OCI-LY3 (cell line): Measurements from ENCODE around the gene CDK7.

Experiments
- EZH2phosphoT487 ChIP-seq: fragments of 200-600 bp; shearing (Covaris generic); IDR thresholded peaks from 2 replicates; pipeline ENCODE4 v1.6.1; 2018; ENCODE audit warnings: antibody characterized with exemption, mixed run types, low read depth
- TF ChIP-seq, protein P1 (sequence below): fragments of 200-600, 300-600 bp; sonication (generic); IDR thresholded peaks from 2 replicates; pipeline ENCODE4 v1.5.1; 2014; ENCODE audit warnings: antibody characterized with exemption, low read length, low read depth

DNA sequence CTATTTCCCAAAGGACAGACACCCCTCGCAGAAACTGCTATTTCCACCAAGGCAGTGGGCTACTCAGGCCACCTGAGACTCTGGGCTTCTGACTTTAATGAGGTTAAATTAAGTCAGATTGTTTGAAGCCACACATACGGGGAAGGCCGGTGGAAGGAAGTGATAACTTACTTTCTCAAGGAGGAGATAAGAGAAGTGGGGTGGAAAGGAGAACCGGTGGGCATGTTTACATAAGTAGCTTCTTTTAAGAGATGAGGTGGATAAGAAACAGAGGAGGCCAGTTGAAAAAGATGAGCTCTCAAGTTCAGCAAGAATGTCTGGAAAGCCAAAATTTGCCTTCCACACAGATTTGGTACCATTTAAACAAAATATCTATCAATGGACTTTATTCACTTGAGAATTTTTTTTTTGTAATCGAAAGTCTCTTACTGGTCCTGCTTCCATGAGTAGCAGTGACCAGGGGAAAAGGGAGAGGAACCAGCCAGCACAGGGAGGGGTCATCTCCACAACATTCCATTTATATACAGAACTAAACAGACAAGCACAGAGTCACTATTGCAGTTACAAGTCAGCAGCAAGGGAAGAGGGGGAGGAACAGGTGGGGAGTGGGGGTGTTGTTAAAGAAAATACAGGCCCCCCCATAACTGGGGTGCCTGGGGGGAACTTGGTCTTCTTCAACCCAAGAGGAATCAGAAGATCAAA is 77.9 kb downstream of the CDK7 start:
- TF ChIP-seq, protein P1, sequence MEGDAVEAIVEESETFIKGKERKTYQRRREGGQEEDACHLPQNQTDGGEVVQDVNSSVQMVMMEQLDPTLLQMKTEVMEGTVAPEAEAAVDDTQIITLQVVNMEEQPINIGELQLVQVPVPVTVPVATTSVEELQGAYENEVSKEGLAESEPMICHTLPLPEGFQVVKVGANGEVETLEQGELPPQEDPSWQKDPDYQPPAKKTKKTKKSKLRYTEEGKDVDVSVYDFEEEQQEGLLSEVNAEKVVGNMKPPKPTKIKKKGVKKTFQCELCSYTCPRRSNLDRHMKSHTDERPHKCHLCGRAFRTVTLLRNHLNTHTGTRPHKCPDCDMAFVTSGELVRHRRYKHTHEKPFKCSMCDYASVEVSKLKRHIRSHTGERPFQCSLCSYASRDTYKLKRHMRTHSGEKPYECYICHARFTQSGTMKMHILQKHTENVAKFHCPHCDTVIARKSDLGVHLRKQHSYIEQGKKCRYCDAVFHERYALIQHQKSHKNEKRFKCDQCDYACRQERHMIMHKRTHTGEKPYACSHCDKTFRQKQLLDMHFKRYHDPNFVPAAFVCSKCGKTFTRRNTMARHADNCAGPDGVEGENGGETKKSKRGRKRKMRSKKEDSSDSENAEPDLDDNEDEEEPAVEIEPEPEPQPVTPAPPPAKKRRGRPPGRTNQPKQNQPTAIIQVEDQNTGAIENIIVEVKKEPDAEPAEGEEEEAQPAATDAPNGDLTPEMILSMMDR = no peak
- TF ChIP-seq EZH2phosphoT487 = no peak
